ENCODE data around the gene HTRA1. TPM values are rescaled to one million over a fixed set of nuclear protein-coding genes. Genes with fewer than 3 reads are reported as not detected.

HTRA1 gene
- total and polyA plus RNA-seq, 10 donors: 18.3 to 63.7 (median 35.3) TPM

DNA sequence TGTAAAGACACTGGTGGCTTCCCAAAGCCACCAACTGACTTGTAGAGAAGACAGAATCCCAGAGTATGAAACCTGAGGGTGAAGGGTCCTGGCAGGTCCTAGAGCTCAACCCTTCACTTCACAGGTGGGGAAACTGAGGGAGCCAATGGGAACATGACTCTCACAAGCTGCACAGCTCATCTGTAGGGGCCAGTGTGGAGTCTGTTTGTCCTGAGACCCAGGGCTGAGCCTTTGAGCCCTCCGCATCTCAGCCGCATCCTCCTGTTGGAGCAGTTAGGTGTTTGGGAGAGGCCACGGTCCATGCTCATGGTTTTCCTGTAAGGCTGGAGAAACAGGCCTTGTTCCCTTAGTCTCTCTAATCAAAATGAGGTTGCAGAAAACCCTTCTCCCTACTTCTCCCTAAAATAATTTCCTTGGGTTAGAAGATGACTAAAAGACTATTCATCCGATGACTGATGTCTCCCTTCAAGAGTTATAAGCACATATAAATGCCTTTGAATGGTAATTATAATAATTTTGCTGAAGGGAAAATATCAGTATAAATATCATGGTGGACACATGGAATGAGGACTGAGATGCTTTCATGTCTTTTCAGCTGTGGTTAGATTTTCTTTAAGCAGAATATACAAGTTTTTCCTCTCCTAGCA is 10.3 kb downstream of the HTRA1 start:
- 90 to 97% (median 93%) methylated on average over 4 of the region's 4 CpGs for WGBS, 5 donors
- H3K27me3 ChIP-seq (replicated peaks in 1 of 7): peaks cover 0 to 63% (median 0%) of the 10 kb centered on the region in 7 donors
- no peak for DNase-seq
- no peak overlapping the region for H3K4me3 ChIP-seq
- TF ChIP-seq, protein P1, sequence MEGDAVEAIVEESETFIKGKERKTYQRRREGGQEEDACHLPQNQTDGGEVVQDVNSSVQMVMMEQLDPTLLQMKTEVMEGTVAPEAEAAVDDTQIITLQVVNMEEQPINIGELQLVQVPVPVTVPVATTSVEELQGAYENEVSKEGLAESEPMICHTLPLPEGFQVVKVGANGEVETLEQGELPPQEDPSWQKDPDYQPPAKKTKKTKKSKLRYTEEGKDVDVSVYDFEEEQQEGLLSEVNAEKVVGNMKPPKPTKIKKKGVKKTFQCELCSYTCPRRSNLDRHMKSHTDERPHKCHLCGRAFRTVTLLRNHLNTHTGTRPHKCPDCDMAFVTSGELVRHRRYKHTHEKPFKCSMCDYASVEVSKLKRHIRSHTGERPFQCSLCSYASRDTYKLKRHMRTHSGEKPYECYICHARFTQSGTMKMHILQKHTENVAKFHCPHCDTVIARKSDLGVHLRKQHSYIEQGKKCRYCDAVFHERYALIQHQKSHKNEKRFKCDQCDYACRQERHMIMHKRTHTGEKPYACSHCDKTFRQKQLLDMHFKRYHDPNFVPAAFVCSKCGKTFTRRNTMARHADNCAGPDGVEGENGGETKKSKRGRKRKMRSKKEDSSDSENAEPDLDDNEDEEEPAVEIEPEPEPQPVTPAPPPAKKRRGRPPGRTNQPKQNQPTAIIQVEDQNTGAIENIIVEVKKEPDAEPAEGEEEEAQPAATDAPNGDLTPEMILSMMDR (IDR thresholded peaks at IDR 0.05 in 8 of 11, conservative IDR thresholded peaks at IDR 0.05 in 3 of 11): no peak
- TF ChIP-seq POLR2A (IDR thresholded peaks at IDR 0.05): no peak
- no peak for TF ChIP-seq POLR2AphosphoS5 (IDR thresholded peaks at IDR 0.05)
- no peaks in the 10 kb centered on the region for H3K9me3 ChIP-seq
- intact Hi-C loops (cut with DNase I; ENCODE audit: low total_unique reads): no loop called here
- peaks cover 16 to 49% (median 26%) of the 10 kb centered on the region in 6 donors for H3K4me1 ChIP-seq
- no peaks in the 10 kb centered on the region for H3K36me3 ChIP-seq
- H3K27ac ChIP-seq: no peak overlapping the region

DNA sequence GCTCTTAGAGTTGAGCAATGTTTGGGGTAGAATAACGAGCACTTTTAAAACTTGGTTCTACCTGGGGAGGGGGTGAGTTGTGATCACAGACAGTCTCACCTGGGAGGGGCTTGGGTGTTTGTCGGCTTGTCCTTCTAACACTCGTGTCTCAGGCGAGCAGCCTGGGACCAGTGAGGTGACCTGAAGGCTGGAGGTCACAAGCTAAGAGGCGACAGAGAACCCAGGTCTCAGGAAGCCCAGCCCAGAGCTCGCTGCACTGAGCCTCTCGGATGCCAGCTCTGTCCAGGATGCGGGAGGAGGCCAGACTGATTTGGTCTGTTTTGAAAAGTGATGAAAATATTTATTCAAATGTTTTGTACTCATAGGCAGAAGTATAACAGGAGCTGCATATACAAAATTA is 11.8 kb downstream of the HTRA1 start:
- DNase-seq: no peak
- Histone ChIP-seq H3K4me1 (peaks cover 16 to 47% (median 26%) of the 10 kb centered on the region in 6 donors), H3K4me3 (no peak overlapping the region), H3K9me3 (no peaks in the 10 kb centered on the region), H3K27me3 (replicated peaks in 1 of 7) (peaks cover 0 to 67% (median 0%) of the 10 kb centered on the region in 7 donors), H3K36me3 (no peaks in the 10 kb centered on the region), H3K27ac (no peak overlapping the region)
- intact Hi-C loops (cut with DNase I; ENCODE audit: low total_unique reads): no loop called here
- WGBS, 5 donors: 68 to 84% (median 84%) methylated on average over 8 of the region's 8 CpGs
- TF ChIP-seq, protein P1 (IDR thresholded peaks at IDR 0.05 in 8 of 11, conservative IDR thresholded peaks at IDR 0.05 in 3 of 11): no peak
- TF ChIP-seq POLR2A (IDR thresholded peaks at IDR 0.05): no peak
- no peak for TF ChIP-seq POLR2AphosphoS5 (IDR thresholded peaks at IDR 0.05)

DNA sequence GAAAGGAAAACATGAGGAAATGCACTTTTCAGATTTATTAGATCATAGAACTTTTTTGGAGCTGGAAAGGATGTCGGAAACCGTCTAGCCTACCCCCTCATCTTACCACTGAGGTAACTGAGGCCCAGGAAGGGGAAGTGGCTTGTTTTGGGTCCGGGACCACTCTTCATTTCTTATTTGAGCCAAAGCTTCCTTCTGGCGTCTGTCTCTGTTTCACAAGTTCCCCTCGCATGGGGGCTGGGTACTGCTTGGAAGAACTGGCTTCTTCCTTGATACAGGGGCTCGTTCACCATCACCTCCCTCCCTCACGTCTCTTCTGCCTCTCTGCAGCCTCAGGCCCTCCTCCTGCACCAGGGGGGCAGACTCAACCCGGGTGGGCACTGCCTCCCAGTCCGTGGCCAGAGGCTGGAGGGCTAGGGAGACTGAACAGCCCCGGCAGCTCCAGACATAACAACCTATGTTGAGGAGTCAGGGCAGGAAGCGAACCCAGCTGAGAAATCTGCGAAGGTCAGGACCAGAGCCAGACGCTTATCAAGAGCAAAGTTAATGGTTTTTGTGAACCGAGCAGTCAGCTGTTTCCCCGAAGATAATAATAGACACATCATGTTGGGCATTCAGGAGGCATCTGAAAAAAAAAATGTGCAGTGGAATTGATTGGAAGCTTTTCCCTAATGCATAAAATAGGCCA is 12.9 kb downstream of the HTRA1 start:
- no peak for DNase-seq
- H3K36me3 ChIP-seq: no peaks in the 10 kb centered on the region
- intact Hi-C loops (cut with DNase I; ENCODE audit: low total_unique reads): no loop called here
- H3K4me1 ChIP-seq: peaks cover 16 to 37% (median 26%) of the 10 kb centered on the region in 6 donors
- TF ChIP-seq POLR2A (IDR thresholded peaks at IDR 0.05) (no peak), POLR2AphosphoS5 (IDR thresholded peaks at IDR 0.05) (peak in 2 of 3 donors; percentile 42)
- TF ChIP-seq, protein P1 (IDR thresholded peaks at IDR 0.05 in 8 of 11, conservative IDR thresholded peaks at IDR 0.05 in 3 of 11): no peak
- H3K27ac ChIP-seq: no peak overlapping the region
- 5 to 12% (median 9%) methylated on average over 14 to 15 of the region's 15 CpGs for WGBS, 5 donors
- H3K9me3 ChIP-seq: no peaks in the 10 kb centered on the region
- peaks cover 0 to 67% (median 0%) of the 10 kb centered on the region in 7 donors for H3K27me3 ChIP-seq (replicated peaks in 1 of 7)
- H3K4me3 ChIP-seq: no peak overlapping the region

DNA sequence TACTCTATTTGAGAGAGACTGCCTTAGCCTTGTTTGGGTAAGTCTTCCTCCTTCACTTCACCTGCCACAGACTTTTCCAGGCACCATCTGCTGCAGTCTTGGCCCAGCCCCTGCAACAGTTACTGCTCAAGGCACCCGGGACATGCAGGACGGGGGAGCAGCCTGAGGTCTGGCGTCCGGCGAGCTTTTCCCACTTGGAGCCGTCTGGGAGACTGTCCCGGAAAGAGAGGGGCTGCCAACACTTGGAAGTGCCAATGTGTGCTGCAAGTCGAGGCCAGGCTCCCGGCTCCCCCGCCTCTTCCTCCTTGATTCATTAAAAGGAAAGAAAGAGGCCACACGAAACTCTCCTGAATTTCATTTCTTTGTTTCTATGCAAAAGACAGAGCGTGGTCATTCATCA is 13.7 kb downstream of the HTRA1 start:
- H3K36me3 ChIP-seq: no peaks in the 10 kb centered on the region
- TF ChIP-seq, protein P1 (IDR thresholded peaks at IDR 0.05 in 8 of 11, conservative IDR thresholded peaks at IDR 0.05 in 3 of 11): no peak
- TF ChIP-seq POLR2AphosphoS5 (IDR thresholded peaks at IDR 0.05): peak in 2 of 3 donors; percentile 43 to 55
- no peak overlapping the region for H3K4me3 ChIP-seq
- no peaks in the 10 kb centered on the region for H3K9me3 ChIP-seq
- intact Hi-C loops (cut with DNase I; ENCODE audit: low total_unique reads): no loop called here
- DNase-seq: no peak
- peaks cover 0 to 70% (median 0%) of the 10 kb centered on the region in 7 donors for H3K27me3 ChIP-seq (replicated peaks in 1 of 7)
- 44 to 63% (median 50%) methylated on average over 12 of the region's 12 CpGs for WGBS, 5 donors
- peak overlapping the region in 3 of 8 donors; percentile 0 to 36 (median 8) for H3K27ac ChIP-seq
- peaks cover 16 to 32% (median 26%) of the 10 kb centered on the region in 6 donors for H3K4me1 ChIP-seq
